IPS DF 19.7 (cell line): ENCODE data around the gene PCDHGC3.
A peak's percentile ranks its signal among the peaks of the same experiment; 100 is the strongest.

Experiments
- DNase-seq: peaks from one replicate; pipeline ENCODE4 v3.0.0-alpha.2; 2013; ENCODE audit warnings: low read depth, low spot score

The PCDHGC3 gene

GRCh38 chr5:141523991-141524390 lies 48.2 kb downstream of the PCDHGC3 start:
- DNase-seq: no peak

- DNase-seq: peak; percentile 96
Measured at GRCh38 chr5:141524604-141525597, 49.1 kb downstream of the PCDHGC3 start.

- no peak for DNase-seq
Measured at GRCh38 chr5:141525653-141526052, 49.9 kb downstream of the PCDHGC3 start.

GRCh38 chr5:141527426-141527825 lies 51.7 kb downstream of the PCDHGC3 start:
- DNase-seq: no peak
